ENCODE measurements around the gene ZSCAN10. TPM values are rescaled to one million over a fixed set of nuclear protein-coding genes. Genes with fewer than 3 reads are reported as not detected.
"Not testable (repeated sequence)": the region's sequence is repeated elsewhere in the genome, so short reads cannot be mapped to it uniquely, and the experiment has no call there.

The ZSCAN10 gene
- total RNA-seq, 1 experiment from 2014 or later = 11.2 TPM

GRCh38 chr16:3088925-3089716, 10.0 kb downstream of the ZSCAN10 start:
- DNase-seq (ENCODE audit: low spot score) = no peak

GRCh38 chr16:3088450-3088849, 10.6 kb downstream of the ZSCAN10 start:
- in situ Hi-C loops (cut with HindIII; ENCODE audit: low sequenced_read_pairs) = no loop called here
- DNase-seq (ENCODE audit: low spot score) = no peak

More at GRCh38 chr16:3088925-3089716, 10.0 kb downstream of the ZSCAN10 start:
- in situ Hi-C loops (cut with HindIII; ENCODE audit: low sequenced_read_pairs) = no loop called here

- DNase-seq (ENCODE audit: low spot score) = no peak
- in situ Hi-C loops (cut with HindIII; ENCODE audit: low sequenced_read_pairs) = no loop called here
Measured at GRCh38 chr16:3087243-3088235, 11.6 kb downstream of the ZSCAN10 start.

- no peak for DNase-seq (ENCODE audit: low spot score)
- in situ Hi-C loops (cut with HindIII; ENCODE audit: low sequenced_read_pairs) = no loop called here
Measured at GRCh38 chr16:3086596-3087242, 12.4 kb downstream of the ZSCAN10 start.

GRCh38 chr16:3085868-3086595, 13.1 kb downstream of the ZSCAN10 start:
- in situ Hi-C loops (cut with HindIII; ENCODE audit: low sequenced_read_pairs) = no loop called here

GRCh38 chr16:3084969-3085670, 14.0 kb downstream of the ZSCAN10 start:
- in situ Hi-C loops (cut with HindIII; ENCODE audit: low sequenced_read_pairs) = no loop called here
- no peak for DNase-seq (ENCODE audit: low spot score)

More at GRCh38 chr16:3085868-3086595, 13.1 kb downstream of the ZSCAN10 start:
- DNase-seq (ENCODE audit: low spot score) = no peak

GRCh38 chr16:3084491-3084890, 14.6 kb downstream of the ZSCAN10 start:
- DNase-seq (ENCODE audit: low spot score) = no peak
- in situ Hi-C loops (cut with HindIII; ENCODE audit: low sequenced_read_pairs) = no loop called here

GRCh38 chr16:3083408-3083807, 15.7 kb downstream of the ZSCAN10 start:
- DNase-seq (ENCODE audit: low spot score); in situ Hi-C loops (cut with HindIII; ENCODE audit: low sequenced_read_pairs): not testable (repeated sequence)

- DNase-seq (ENCODE audit: low spot score); in situ Hi-C loops (cut with HindIII; ENCODE audit: low sequenced_read_pairs): not testable (repeated sequence)
Measured at GRCh38 chr16:3081957-3082356, 17.1 kb downstream of the ZSCAN10 start.

GRCh38 chr16:3080024-3080423, 19.1 kb downstream of the ZSCAN10 start:
- in situ Hi-C loops (cut with HindIII; ENCODE audit: low sequenced_read_pairs) = no loop called here
- no peak for DNase-seq (ENCODE audit: low spot score)

GRCh38 chr16:3076577-3076976, 22.5 kb downstream of the ZSCAN10 start:
- in situ Hi-C loops (cut with HindIII; ENCODE audit: low sequenced_read_pairs) = no loop called here
- DNase-seq (ENCODE audit: low spot score) = no peak

GRCh38 chr16:3075946-3076345, 23.1 kb downstream of the ZSCAN10 start:
- DNase-seq (ENCODE audit: low spot score); in situ Hi-C loops (cut with HindIII; ENCODE audit: low sequenced_read_pairs): not testable (repeated sequence)

- no peak for DNase-seq (ENCODE audit: low spot score)
- in situ Hi-C loops (cut with HindIII; ENCODE audit: low sequenced_read_pairs) = no loop called here
Measured at GRCh38 chr16:3075523-3075915, 23.6 kb downstream of the ZSCAN10 start.

- in situ Hi-C loops (cut with HindIII; ENCODE audit: low sequenced_read_pairs) = no loop called here
- DNase-seq (ENCODE audit: low spot score) = no peak
Measured at GRCh38 chr16:3074860-3075522, 24.1 kb downstream of the ZSCAN10 start.

GRCh38 chr16:3073448-3073847, 25.6 kb downstream of the ZSCAN10 start:
- no peak for DNase-seq (ENCODE audit: low spot score)
- in situ Hi-C loops (cut with HindIII; ENCODE audit: low sequenced_read_pairs) = no loop called here

GRCh38 chr16:3072576-3073263, 26.4 kb downstream of the ZSCAN10 start:
- DNase-seq (ENCODE audit: low spot score); in situ Hi-C loops (cut with HindIII; ENCODE audit: low sequenced_read_pairs): not testable (repeated sequence)

GRCh38 chr16:3072148-3072547, 26.9 kb downstream of the ZSCAN10 start:
- in situ Hi-C loops (cut with HindIII; ENCODE audit: low sequenced_read_pairs) = not testable (repeated sequence)

More at GRCh38 chr16:3072148-3072547, 26.9 kb downstream of the ZSCAN10 start:
- not testable (repeated sequence) for DNase-seq (ENCODE audit: low spot score)
